Left lung (tissue), 14 donors: ENCODE results near the gene VPS41. TPM values are rescaled to one million over a fixed set of nuclear protein-coding genes. Genes with fewer than 3 reads are reported as not detected.

Source experiments
- ATAC-seq: fragments of 200-7000 bp; cut with Tn5 transposase; one replicate; pipeline ENCODE4 v1.9.1; 2020; ENCODE audit warnings: moderate library complexity
- DNase-seq, 4 donors: peaks; one replicate each; pipeline ENCODE4 v3.0.0-alpha.2; 2013 to 2020
- H3K27ac ChIP-seq, 2 donors: fragments of 200-600 bp; sonication (generic) in 1 of 2; one replicate each; pipeline versions ENCODE4 v1.5.0 to v1.8.0; 2020 to 2021
- H3K27me3 ChIP-seq, 2 donors: fragments of 200-600 bp; sonication (generic) in 1 of 2; one replicate each; pipeline versions ENCODE4 v1.5.0 to v1.8.0; 2020 to 2021
- H3K36me3 ChIP-seq, 2 donors: fragments of 200-600 bp; sonication (generic) in 1 of 2; one replicate each; pipeline versions ENCODE4 v1.5.0 to v1.8.0; 2020 to 2021
- H3K4me1 ChIP-seq, 2 donors: fragments of 200-600 bp; one replicate each; pipeline ENCODE4 v1.8.0; 2021
- H3K4me3 ChIP-seq, 2 donors: fragments of 200-600 bp; sonication (generic) in 1 of 2; one replicate each; pipeline versions ENCODE4 v1.5.0 to v1.8.0; 2020 to 2021; ENCODE audit warnings: mild to moderate bottlenecking in 1 of 2
- H3K9me3 ChIP-seq, 2 donors: fragments of 200-600 bp; sonication (generic) in 1 of 2; one replicate each; pipeline versions ENCODE4 v1.5.0 to v1.8.0; 2020 to 2021
- intact Hi-C, 2 donors: fragments of 100-400 bp; cut with DNase I; formaldehyde crosslinking; loops; one replicate each; pipeline versions ENCODE4 v1.11.2 to v1.14.2; 2022
- long read RNA-seq, 12 donors: library from polyadenylated mRNA in 2 of 12; unstranded in 2 of 12; transcript quantifications; one replicate each; pipeline ENCODE4 v2.0.0 and lab custom pipeline, GENCODE V29; 2019 to 2026
- polyA plus RNA-seq, 6 donors: library from polyadenylated mRNA; unstranded; fragments of 120-200 nt; gene quantifications; one replicate each; pipeline ENCODE4 v1.2.1, GENCODE V29; 2013; ENCODE audit not compliant: insufficient read length in 6 of 6
- total RNA-seq, 2 donors: library from RNA; stranded (reverse); fragmentation: NEBNext Ultra II Directional; extraction: Animal tissue kit (Norgen Biotek cat#: 25700); gene quantifications; one replicate each; pipeline ENCODE4 v1.2.1, GENCODE V29; 2021
- TF ChIP-seq, protein P1 (sequence below), 2 donors: fragments of 200-600 bp; sonication (generic) in 1 of 2; IDR thresholded peaks; one replicate each; pipeline versions ENCODE4 v1.5.0 to v1.8.0; 2021; ENCODE audit warnings: antibody characterized with exemption in 2 of 2
- donor health status: DM: no; HTN: yes; CAD: no.
- donor health status: DM: no; HTN: no; CAD: no.

Gene VPS41
- total RNA-seq (10 to 100 TPM; 79.1 to 99.9 TPM), polyA plus RNA-seq (10 to 100 TPM; 63.0 to 90.3 (median 82.3) TPM)
- long read RNA-seq, donor 1, full-length matches to known transcripts = 14 of 19 reads
- long read RNA-seq, donor 1, partial matches to known transcripts = 5 of 19 reads
- long read RNA-seq, donor 1, other reads (novel, unspliced or antisense) = 0 of 19 reads
- long read RNA-seq, donor 2, full-length matches to known transcripts = 9 of 9 reads
- long read RNA-seq, donor 2, partial matches to known transcripts = 0 of 9 reads
- long read RNA-seq, donor 2, other reads (novel, unspliced or antisense) = 0 of 9 reads
- long read RNA-seq, donor 3, full-length matches to known transcripts = 5 of 5 reads
- long read RNA-seq, donor 3, partial matches to known transcripts = 0 of 5 reads
- long read RNA-seq, donor 3, other reads (novel, unspliced or antisense) = 0 of 5 reads
- long read RNA-seq, donor 4, full-length matches to known transcripts = 2 of 16 reads
- long read RNA-seq, donor 4, partial matches to known transcripts = 9 of 16 reads
- long read RNA-seq, donor 4, other reads (novel, unspliced or antisense) = 5 of 16 reads
- long read RNA-seq, donor 5, full-length matches to known transcripts = 4 of 4 reads
- long read RNA-seq, donor 5, partial matches to known transcripts = 0 of 4 reads
- long read RNA-seq, donor 5, other reads (novel, unspliced or antisense) = 0 of 4 reads
- long read RNA-seq, donor 6, full-length matches to known transcripts = 9 of 9 reads
- long read RNA-seq, donor 6, partial matches to known transcripts = 0 of 9 reads
- long read RNA-seq, donor 6, other reads (novel, unspliced or antisense) = 0 of 9 reads
- long read RNA-seq, donor 7, full-length matches to known transcripts = 9 of 9 reads
- long read RNA-seq, donor 7, partial matches to known transcripts = 0 of 9 reads
- long read RNA-seq, donor 7, other reads (novel, unspliced or antisense) = 0 of 9 reads
- long read RNA-seq, donor 8, full-length matches to known transcripts = 9 of 14 reads
- long read RNA-seq, donor 8, partial matches to known transcripts = 5 of 14 reads
- long read RNA-seq, donor 8, other reads (novel, unspliced or antisense) = 0 of 14 reads
- long read RNA-seq, donor 9 = 0 reads
- long read RNA-seq, donor 10, partial matches to known transcripts = 7 of 7 reads
- long read RNA-seq, donor 10, other reads (novel, unspliced or antisense) = 0 of 7 reads
- long read RNA-seq, donor 11, full-length matches to known transcripts = 16 of 16 reads
- long read RNA-seq, donor 11, partial matches to known transcripts = 0 of 16 reads
- long read RNA-seq, donor 11, other reads (novel, unspliced or antisense) = 0 of 16 reads
- long read RNA-seq, donor 12, full-length matches to known transcripts = 9 of 9 reads
- long read RNA-seq, donor 12, partial matches to known transcripts = 0 of 9 reads
- long read RNA-seq, donor 12, other reads (novel, unspliced or antisense) = 0 of 9 reads

DNA sequence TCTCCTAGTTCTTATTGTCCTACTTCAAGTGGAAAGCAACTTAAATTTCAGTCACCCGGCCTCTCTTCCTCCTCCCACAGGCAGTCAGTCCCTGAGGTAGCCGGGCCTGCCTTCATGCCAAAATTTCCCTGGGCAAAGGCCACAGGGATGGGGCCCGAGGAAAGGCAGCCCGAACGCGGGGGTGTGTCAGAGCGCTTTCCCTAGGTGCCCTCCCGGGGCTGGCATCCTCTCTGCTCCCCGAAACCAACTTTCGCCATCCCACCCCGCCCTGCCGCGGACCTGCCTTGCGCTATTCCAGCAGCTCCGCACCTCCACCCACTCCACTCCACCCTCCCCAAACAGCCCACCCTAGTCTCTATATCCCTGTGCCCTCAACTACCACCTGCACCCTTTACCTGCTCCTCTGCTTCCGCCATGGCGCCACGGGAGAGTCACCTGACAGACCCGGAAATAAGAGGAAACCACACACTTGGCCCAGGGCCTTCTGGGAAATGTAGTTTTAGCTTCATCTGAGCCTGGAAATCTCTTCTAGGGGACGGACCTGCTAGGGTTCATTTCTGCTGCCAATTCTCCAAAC is at the start of gene VPS41:
Gene VPS41 (minus strand): TSS at position 433 of the 577 bp plus-strand sequence. CDS start 17 bp downstream, at position 416.
- H3K4me1 ChIP-seq = peaks cover 0 to 18% of the 10 kb centered on the region in 2 donors
- H3K27me3 ChIP-seq = no peaks in the 10 kb centered on the region
- H3K36me3 ChIP-seq = no peaks in the 10 kb centered on the region
- H3K9me3 ChIP-seq = no peaks in the 10 kb centered on the region
- TF ChIP-seq, protein P1, sequence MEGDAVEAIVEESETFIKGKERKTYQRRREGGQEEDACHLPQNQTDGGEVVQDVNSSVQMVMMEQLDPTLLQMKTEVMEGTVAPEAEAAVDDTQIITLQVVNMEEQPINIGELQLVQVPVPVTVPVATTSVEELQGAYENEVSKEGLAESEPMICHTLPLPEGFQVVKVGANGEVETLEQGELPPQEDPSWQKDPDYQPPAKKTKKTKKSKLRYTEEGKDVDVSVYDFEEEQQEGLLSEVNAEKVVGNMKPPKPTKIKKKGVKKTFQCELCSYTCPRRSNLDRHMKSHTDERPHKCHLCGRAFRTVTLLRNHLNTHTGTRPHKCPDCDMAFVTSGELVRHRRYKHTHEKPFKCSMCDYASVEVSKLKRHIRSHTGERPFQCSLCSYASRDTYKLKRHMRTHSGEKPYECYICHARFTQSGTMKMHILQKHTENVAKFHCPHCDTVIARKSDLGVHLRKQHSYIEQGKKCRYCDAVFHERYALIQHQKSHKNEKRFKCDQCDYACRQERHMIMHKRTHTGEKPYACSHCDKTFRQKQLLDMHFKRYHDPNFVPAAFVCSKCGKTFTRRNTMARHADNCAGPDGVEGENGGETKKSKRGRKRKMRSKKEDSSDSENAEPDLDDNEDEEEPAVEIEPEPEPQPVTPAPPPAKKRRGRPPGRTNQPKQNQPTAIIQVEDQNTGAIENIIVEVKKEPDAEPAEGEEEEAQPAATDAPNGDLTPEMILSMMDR (IDR thresholded peaks at IDR 0.05) = no peak
- DNase-seq (peak; percentile 61 to 87 (median 84)), ATAC-seq (peak; percentile 98)
- H3K27ac ChIP-seq = peak within 1 kb of the TSS; percentile 46 to 63
- H3K4me3 ChIP-seq = peak within 1 kb of the TSS; percentile 77 to 90
- intact Hi-C loops = no loop called here

DNA sequence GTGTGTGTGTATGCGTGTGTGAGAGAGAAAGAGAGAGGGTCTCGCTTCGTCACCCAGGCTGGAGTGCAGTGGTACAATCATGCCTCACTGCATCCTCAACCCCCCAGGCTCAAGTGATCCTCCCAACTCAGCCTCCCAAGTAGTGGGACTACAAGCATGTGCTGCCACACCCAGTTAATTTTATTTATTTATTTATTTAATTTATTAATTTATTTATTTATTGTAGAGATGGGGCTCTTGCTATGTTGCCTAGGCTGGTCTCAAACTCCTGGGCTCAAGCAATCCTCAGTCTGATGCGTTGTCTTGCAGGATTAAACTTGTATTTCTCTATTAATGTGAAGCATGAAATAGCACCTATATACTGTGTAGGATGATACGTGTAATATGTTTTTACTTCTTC is 46.9 kb upstream of the VPS41 start:
- intact Hi-C loops = no loop called here

DNA sequence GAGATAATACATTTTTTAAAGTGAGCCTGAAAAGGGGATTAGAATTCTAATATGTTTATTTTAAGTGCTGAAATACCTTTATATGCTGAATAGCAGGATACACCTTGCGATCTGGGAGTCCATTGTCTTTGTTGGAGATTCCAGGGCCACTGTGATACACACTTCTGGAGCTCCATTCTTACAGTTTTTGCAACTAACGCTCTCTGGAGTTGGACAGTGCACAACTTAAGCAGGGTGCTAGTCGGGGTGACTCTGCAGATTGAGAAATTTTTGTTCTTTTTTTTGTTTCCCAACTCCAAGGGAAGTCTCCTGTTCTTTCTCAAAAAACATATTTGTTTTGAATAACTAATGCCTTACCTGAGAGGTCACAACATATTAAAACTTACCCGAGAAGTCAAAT is 45.0 kb upstream of the VPS41 start:
- Histone ChIP-seq H3K4me3 (no peak overlapping the region), H3K27me3 (no peaks in the 10 kb centered on the region), H3K4me1 (no peaks in the 10 kb centered on the region), H3K9me3 (no peaks in the 10 kb centered on the region), H3K36me3 (no peaks in the 10 kb centered on the region), H3K27ac (no peak overlapping the region)
- ATAC-seq (no peak), DNase-seq (no peak)
- TF ChIP-seq, protein P1 (IDR thresholded peaks at IDR 0.05) = no peak
- intact Hi-C loops = no loop called here

More for the DNA sequence above, 46.9 kb upstream of the VPS41 start:
- Histone ChIP-seq H3K9me3 (no peaks in the 10 kb centered on the region), H3K27ac (no peak overlapping the region), H3K4me3 (no peak overlapping the region), H3K27me3 (no peaks in the 10 kb centered on the region), H3K36me3 (no peaks in the 10 kb centered on the region), H3K4me1 (no peaks in the 10 kb centered on the region)
- TF ChIP-seq, protein P1 (IDR thresholded peaks at IDR 0.05) = no peak
- DNase-seq (no peak), ATAC-seq (no peak)

DNA sequence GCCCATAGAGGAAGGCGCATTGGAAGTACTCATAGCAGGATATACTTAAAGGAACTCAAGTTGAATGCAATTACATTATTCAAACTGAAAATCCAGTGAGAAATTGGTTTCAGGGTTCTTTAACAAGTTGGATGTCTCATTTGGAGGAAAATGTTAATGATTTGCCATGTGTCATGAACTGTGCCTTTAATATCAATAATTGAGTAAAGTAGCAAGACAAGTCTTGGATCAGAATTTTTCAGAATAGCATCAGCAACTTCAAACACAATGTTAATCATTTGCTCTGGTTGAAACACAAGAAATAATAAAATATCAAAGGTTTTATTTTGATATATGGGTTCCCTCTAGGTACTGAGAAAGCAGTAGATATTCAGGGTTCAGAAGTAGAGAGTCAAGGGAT is 44.2 kb upstream of the VPS41 start:
- Histone ChIP-seq H3K4me1 (no peaks in the 10 kb centered on the region), H3K27ac (no peak overlapping the region), H3K27me3 (no peaks in the 10 kb centered on the region), H3K36me3 (no peaks in the 10 kb centered on the region), H3K9me3 (no peaks in the 10 kb centered on the region), H3K4me3 (no peak overlapping the region)
- ATAC-seq (no peak), DNase-seq (no peak)
- intact Hi-C loops = no loop called here
- TF ChIP-seq, protein P1 (IDR thresholded peaks at IDR 0.05) = no peak
